Natural killer cell (primary cell): Measurements from ENCODE around the gene PEX10. TPM values are rescaled to one million over a fixed set of nuclear protein-coding genes. Genes with fewer than 3 reads are reported as not detected.

Experiments used
- ATAC-seq, 3 donors: fragments of 150-1000 bp in 2 of 3; fragments of 200-7000 bp in 1 of 3; cut with Tn5 transposase; 1 replicate in 1 of 3; 2 replicates in 2 of 3; pipeline ENCODE4 v1.10.0; 2021; ENCODE audit warnings: mild to moderate bottlenecking in 2 of 3, moderate library complexity in 2 of 3
- DNase-seq, 2 donors: peaks; one replicate each; pipeline versions ENCODE4 v3.0.0 to v3.0.0-alpha.2; 2013 to 2021; ENCODE audit warnings: mixed read lengths in 1 of 2
- H3K27ac ChIP-seq: one replicate; pipeline ENCODE4 v1.5.1; 2013; ENCODE audit warnings: mild to moderate bottlenecking, low read length
- H3K27me3 ChIP-seq: one replicate; pipeline ENCODE4 v1.6.1; 2013; ENCODE audit warnings: low read length; ENCODE audit not compliant: control insufficient read depth, insufficient read depth
- H3K36me3 ChIP-seq: one replicate; pipeline ENCODE4 v1.6.1; 2013; ENCODE audit warnings: low read length; ENCODE audit not compliant: control insufficient read depth, insufficient read depth
- H3K4me1 ChIP-seq: one replicate; pipeline ENCODE4 v1.6.1; 2013; ENCODE audit warnings: low read length; ENCODE audit not compliant: control insufficient read depth, insufficient read depth
- H3K4me3 ChIP-seq: one replicate; pipeline ENCODE4 v1.5.1; 2013; ENCODE audit warnings: low read length
- H3K9me3 ChIP-seq: one replicate; pipeline ENCODE4 v1.6.1; 2013; ENCODE audit warnings: low read length; ENCODE audit not compliant: control insufficient read depth, insufficient read depth
- H3K27ac Mint-ChIP-seq, 2 donors: one replicate each; pipeline ENCODE4 v1.8.0; 2022; ENCODE audit warnings: mild to moderate bottlenecking in 2 of 2, mixed read lengths in 2 of 2, moderate library complexity in 1 of 2
- H3K27me3 Mint-ChIP-seq, 2 donors: one replicate each; pipeline ENCODE4 v1.8.0; 2022; ENCODE audit warnings: low read depth in 2 of 2, mixed read lengths in 2 of 2
- H3K36me3 Mint-ChIP-seq: one replicate; pipeline ENCODE4 v1.8.0; 2022; ENCODE audit warnings: mixed read lengths
- H3K4me1 Mint-ChIP-seq, 2 donors: one replicate each; pipeline ENCODE4 v1.8.0; 2022; ENCODE audit warnings: mixed read lengths in 2 of 2
- H3K4me3 Mint-ChIP-seq: one replicate; pipeline ENCODE4 v1.8.0; 2022; ENCODE audit warnings: mild to moderate bottlenecking, moderate library complexity, mixed read lengths
- H3K9me3 Mint-ChIP-seq, 2 donors: one replicate each; pipeline ENCODE4 v1.8.0; 2022; ENCODE audit warnings: mixed read lengths in 2 of 2
- CTCF ChIP-seq: fragments of 200-600 bp; IDR thresholded peaks from one replicate; pipeline ENCODE4 v1.8.0; 2022; ENCODE audit warnings: antibody characterized with exemption
- WGBS: methylation state at CpG from one replicate; pipeline ENCODE4 v1.1.7; 2013; ENCODE audit warnings: missing lambda C conversion rate; ENCODE audit not compliant: insufficient coverage; 5-methylcytosine and 5-hydroxymethylcytosine counted together
- intact Hi-C: fragments of 100-400 bp; cut with micrococcal nuclease; formaldehyde crosslinking; loops from one replicate; pipeline ENCODE4 v1.14.2; 2022
- total RNA-seq, 4 donors: library from RNA; stranded (reverse); fragments of 120-200 nt in 1 of 4; gene quantifications; one replicate each; pipeline versions ENCODE4 v1.2.3 to v1.2.4, GENCODE V29; 2013 to 2022

PEX10 gene
- total RNA-seq, 3 donors from 2014 or later (not counting 1 experiment from before 2014, with no cell fraction given), result 8.1 to 11.1 (median 9.8) TPM

GRCh38 chr1:2407166-2407990 lies 5.0 kb downstream of the PEX10 start:
- Histone ChIP-seq H3K27ac (no peak overlapping the region), H3K9me3 (no peaks in the 10 kb centered on the region), H3K27me3 (no peaks in the 10 kb centered on the region), H3K4me3 (no peak overlapping the region), H3K4me1 (peaks cover 7% of the 10 kb centered on the region), H3K36me3 (peaks cover 40% of the 10 kb centered on the region)
- no peaks in the 10 kb centered on the region for H3K36me3 Mint-ChIP-seq
- TF ChIP-seq CTCF, result no peak
- WGBS, result 94% methylated on average over 25 of the region's 25 CpGs
- no peaks in the 10 kb centered on the region for H3K9me3 Mint-ChIP-seq
- H3K27me3 Mint-ChIP-seq, result no peaks in the 10 kb centered on the region
- no peak overlapping the region for H3K27ac Mint-ChIP-seq
- no peak for DNase-seq
- H3K4me1 Mint-ChIP-seq, result peaks cover 0 to 4% of the 10 kb centered on the region in 2 donors
- ATAC-seq, result no peak
- intact Hi-C loops, result no loop called here
- H3K4me3 Mint-ChIP-seq, result no peak overlapping the region

- no peaks in the 10 kb centered on the region for H3K27me3 Mint-ChIP-seq
- no peak for DNase-seq
- no peaks in the 10 kb centered on the region for H3K36me3 Mint-ChIP-seq
- Histone ChIP-seq H3K9me3 (no peaks in the 10 kb centered on the region), H3K36me3 (peaks cover 49% of the 10 kb centered on the region), H3K4me1 (peaks cover 1% of the 10 kb centered on the region), H3K4me3 (no peak overlapping the region), H3K27ac (no peak overlapping the region), H3K27me3 (no peaks in the 10 kb centered on the region)
- H3K9me3 Mint-ChIP-seq, result no peaks in the 10 kb centered on the region
- intact Hi-C loops, result no loop called here
- 94% methylated on average over 26 of the region's 26 CpGs for WGBS
- TF ChIP-seq CTCF, result no peak
- no peak for ATAC-seq
- no peak overlapping the region for H3K4me3 Mint-ChIP-seq
- H3K4me1 Mint-ChIP-seq, result peaks cover 0 to under 1% of the 10 kb centered on the region in 2 donors
- no peak overlapping the region for H3K27ac Mint-ChIP-seq
Measured at GRCh38 chr1:2406451-2407041, 5.8 kb downstream of the PEX10 start.

- Histone ChIP-seq H3K4me1 (no peaks in the 10 kb centered on the region), H3K9me3 (no peaks in the 10 kb centered on the region), H3K4me3 (no peak overlapping the region), H3K36me3 (peaks cover 52% of the 10 kb centered on the region), H3K27ac (no peak overlapping the region), H3K27me3 (no peaks in the 10 kb centered on the region)
- H3K27ac Mint-ChIP-seq, result no peak overlapping the region
- intact Hi-C loops, result no loop called here
- no peak for TF ChIP-seq CTCF
- DNase-seq (no peak), ATAC-seq (no peak)
- no peaks in the 10 kb centered on the region for H3K9me3 Mint-ChIP-seq
- WGBS, result 94% methylated on average over 28 of the region's 28 CpGs
- H3K27me3 Mint-ChIP-seq, result no peaks in the 10 kb centered on the region
- no peaks in the 10 kb centered on the region for H3K36me3 Mint-ChIP-seq
- no peak overlapping the region for H3K4me3 Mint-ChIP-seq
- H3K4me1 Mint-ChIP-seq, result peaks cover 0 to under 1% of the 10 kb centered on the region in 2 donors
Measured at GRCh38 chr1:2405588-2406295, 6.6 kb downstream of the PEX10 start.
